22Rv1 (cell line): ENCODE measurements around the gene P2RY1.

Source experiments
- CTCF ChIP-seq: fragments of 450-650 bp; IDR thresholded peaks from 2 replicates; pipeline ENCODE4 v1.5.1; 2017; ENCODE audit warnings: mild to moderate bottlenecking
- ZFX ChIP-seq: fragments of 450-650 bp; IDR thresholded peaks from 2 replicates; pipeline ENCODE4 v1.6.1; 2017; ENCODE audit warnings: antibody characterized with exemption, borderline replicate concordance

GRCh38 chr3:152858170-152858800 is 23.4 kb downstream of the P2RY1 start:
- TF ChIP-seq CTCF: no peak
- no peak for TF ChIP-seq ZFX
